Activated CD4-positive, alpha-beta T cell treated with anti-CD3 and anti-CD28 coated beads, Interleukin-2, amount 10 ng/mL, durations not matched to agents 7 days and 5 days (primary cell): Measurements from ENCODE around the gene TPM2. TPM values are rescaled to one million over a fixed set of nuclear protein-coding genes. Genes with fewer than 3 reads are reported as not detected.
A peak's percentile ranks its signal among the peaks of the same experiment; 100 is the strongest.

Source experiments
- CTCF ChIA-PET: fragments of 350-600 bp; sonication (Branson Sonifier 250); formaldehyde crosslinking; loops from one replicate; lab custom pipeline; 2021; ENCODE audit warnings: antibody characterized with exemption; lab: Charles Lee
- POLR2A ChIA-PET: fragments of 350-600 bp; sonication (Branson Sonifier 250); formaldehyde crosslinking; loops from one replicate; lab custom pipeline; 2021; ENCODE audit warnings: antibody characterized with exemption; lab: Charles Lee
- DNase-seq: peaks from one replicate; pipeline ENCODE4 v3.0.0-alpha.2; 2020
- H3K27ac Mint-ChIP-seq: one replicate; pipeline ENCODE4 v1.8.0; 2021; ENCODE audit warnings: mild to moderate bottlenecking, moderate library complexity, mixed read lengths
- H3K27me3 Mint-ChIP-seq: one replicate; pipeline ENCODE4 v1.8.0; 2021; ENCODE audit warnings: mixed read lengths
- H3K36me3 Mint-ChIP-seq: one replicate; pipeline ENCODE4 v1.8.0; 2021; ENCODE audit warnings: low read depth, mixed read lengths
- H3K4me1 Mint-ChIP-seq: one replicate; pipeline ENCODE4 v1.8.0; 2021; ENCODE audit warnings: mixed read lengths
- H3K4me3 Mint-ChIP-seq: one replicate; pipeline ENCODE4 v1.8.0; 2021; ENCODE audit warnings: mild to moderate bottlenecking, moderate library complexity, mixed read lengths
- H3K9me3 Mint-ChIP-seq: one replicate; pipeline ENCODE4 v1.8.0; 2021; ENCODE audit warnings: mixed read lengths
- total RNA-seq, 2 experiments: library from RNA; stranded (reverse); gene quantifications; one replicate each; pipeline ENCODE4 v1.2.3, GENCODE V29; 2021

The TPM2 gene
- total RNA-seq, 2 experiments from 2014 or later, result 13.1 to 13.4 TPM

GRCh38 chr9:35680331-35681105 lies 9.2 kb downstream of the TPM2 start:
- CTCF ChIA-PET, result interaction anchor here (0.6 to 2.5 kb wide), 8 partner anchors 8 to 267 kb away, joined by 3 to 8 read pairs (median 4); partner anchors contain the start of genes ARHGEF39, CCDC107 and RMRP
- no peak overlapping the region for H3K4me3 Mint-ChIP-seq
- no peaks in the 10 kb centered on the region for H3K36me3 Mint-ChIP-seq
- POLR2A ChIA-PET, result no interaction called here
- DNase-seq, result no peak
- peak overlapping the region; percentile 41 for H3K27ac Mint-ChIP-seq
- H3K4me1 Mint-ChIP-seq, result peaks cover 9% of the 10 kb centered on the region
- H3K9me3 Mint-ChIP-seq, result no peaks in the 10 kb centered on the region
- H3K27me3 Mint-ChIP-seq, result peaks cover 11% of the 10 kb centered on the region

GRCh38 chr9:35679766-35680330 lies 9.9 kb downstream of the TPM2 start:
- no peak for DNase-seq
- Mint-ChIP-seq H3K27ac (peak overlapping the region; percentile 41), H3K27me3 (peaks cover 11% of the 10 kb centered on the region), H3K36me3 (no peaks in the 10 kb centered on the region), H3K9me3 (no peaks in the 10 kb centered on the region), H3K4me1 (peaks cover 11% of the 10 kb centered on the region), H3K4me3 (no peak overlapping the region)
- ChIA-PET POLR2A (no interaction called here), CTCF (interaction anchor here (0.7 to 2.5 kb wide), 8 partner anchors 9 to 32 kb away, joined by 3 to 8 read pairs (median 4); partner anchors contain the start of genes ARHGEF39, CCDC107 and RMRP)

GRCh38 chr9:35679091-35679490 lies 10.6 kb downstream of the TPM2 start:
- Mint-ChIP-seq H3K4me1 (peaks cover 15% of the 10 kb centered on the region), H3K9me3 (no peaks in the 10 kb centered on the region), H3K4me3 (no peak overlapping the region), H3K27ac (no peak overlapping the region), H3K36me3 (peaks cover 4% of the 10 kb centered on the region), H3K27me3 (peaks cover 18% of the 10 kb centered on the region)
- ChIA-PET CTCF (interaction anchor here (1.1 to 2.5 kb wide), 4 partner anchors 9 to 31 kb away, joined by 4 to 8 read pairs (median 7); partner anchors contain the start of genes ARHGEF39, CCDC107 and RMRP), POLR2A (no interaction called here)
- no peak for DNase-seq

GRCh38 chr9:35675732-35676392 lies 13.9 kb downstream of the TPM2 start:
- POLR2A ChIA-PET, result no interaction called here
- Mint-ChIP-seq H3K36me3 (peaks cover 4% of the 10 kb centered on the region), H3K4me1 (peaks cover 14% of the 10 kb centered on the region), H3K27me3 (peaks cover 28% of the 10 kb centered on the region), H3K4me3 (no peak overlapping the region), H3K9me3 (no peaks in the 10 kb centered on the region), H3K27ac (no peak overlapping the region)
- no peak for DNase-seq
- CTCF ChIA-PET, result interaction anchor here (0.7 to 2.6 kb wide), 7 partner anchors 11 to 207 kb away, joined by 3 to 12 read pairs (median 3); partner anchors contain the start of genes ARHGEF39, CREB3 and TLN1

- Mint-ChIP-seq H3K36me3 (peaks cover 4% of the 10 kb centered on the region), H3K4me1 (peaks cover 14% of the 10 kb centered on the region), H3K9me3 (no peaks in the 10 kb centered on the region), H3K4me3 (no peak overlapping the region), H3K27me3 (peaks cover 28% of the 10 kb centered on the region), H3K27ac (no peak overlapping the region)
- CTCF ChIA-PET, result interaction anchor here (0.7 to 2.4 kb wide), 6 partner anchors 10 to 207 kb away, joined by 3 to 12 read pairs (median 3); partner anchors contain the start of gene ARHGEF39
- POLR2A ChIA-PET, result no interaction called here
- DNase-seq, result no peak
Measured at GRCh38 chr9:35675204-35675603, 14.5 kb downstream of the TPM2 start.

GRCh38 chr9:35674025-35674361 lies 15.7 kb downstream of the TPM2 start:
- no peaks in the 10 kb centered on the region for H3K9me3 Mint-ChIP-seq
- H3K4me3 Mint-ChIP-seq, result no peak overlapping the region
- no peak overlapping the region for H3K27ac Mint-ChIP-seq
- CTCF ChIA-PET, result interaction anchor here (0.8 to 2.4 kb wide), 3 partner anchors 9 to 23 kb away, joined by 3 to 12 read pairs (median 5); partner anchors contain the start of gene ARHGEF39
- peaks cover 28% of the 10 kb centered on the region for H3K27me3 Mint-ChIP-seq
- no peak for DNase-seq
- H3K36me3 Mint-ChIP-seq, result peaks cover 4% of the 10 kb centered on the region
- peaks cover 14% of the 10 kb centered on the region for H3K4me1 Mint-ChIP-seq
- POLR2A ChIA-PET, result no interaction called here

GRCh38 chr9:35673132-35674024 lies 16.3 kb downstream of the TPM2 start, which contains the start of gene CA9:
CA9 (plus strand) TSS chr9:35673928; CDS start chr9:35673960, 32 bp downstream.
- peaks cover 4% of the 10 kb centered on the region for H3K36me3 Mint-ChIP-seq
- H3K27me3 Mint-ChIP-seq, result peaks cover 28% of the 10 kb centered on the region
- ChIA-PET POLR2A (no interaction called here), CTCF (interaction anchor here (0.7 to 1.6 kb wide), 4 partner anchors 8 to 54 kb away, joined by 3 to 5 read pairs (median 3); partner anchors contain the start of gene ARHGEF39)
- H3K4me3 Mint-ChIP-seq, result no peak within 1 kb of the TSS
- H3K9me3 Mint-ChIP-seq, result no peaks in the 10 kb centered on the region
- no peak for DNase-seq
- H3K4me1 Mint-ChIP-seq, result peaks cover 14% of the 10 kb centered on the region
- H3K27ac Mint-ChIP-seq, result no peak within 1 kb of the TSS

- no peak for DNase-seq
- Mint-ChIP-seq H3K27me3 (peaks cover 15% of the 10 kb centered on the region), H3K36me3 (peaks cover 2% of the 10 kb centered on the region), H3K9me3 (peaks cover 4% of the 10 kb centered on the region), H3K27ac (no peak overlapping the region), H3K4me1 (peaks cover 21% of the 10 kb centered on the region), H3K4me3 (no peak overlapping the region)
- ChIA-PET POLR2A (interaction anchor here (1.0 kb wide), 1 partner anchor 8 kb away, joined by 4 read pairs; no protein-coding TSS in a partner anchor), CTCF (interaction anchor here (0.9 to 3.3 kb wide), 8 partner anchors 10 to 152 kb away, joined by 3 to 13 read pairs (median 4); partner anchors contain the start of genes CCDC107 and RMRP)
Measured at GRCh38 chr9:35669331-35670145, 20.2 kb downstream of the TPM2 start.

- peaks cover 34% of the 10 kb centered on the region for H3K4me1 Mint-ChIP-seq
- peaks cover 4% of the 10 kb centered on the region for H3K9me3 Mint-ChIP-seq
- peaks cover 4% of the 10 kb centered on the region for H3K27me3 Mint-ChIP-seq
- DNase-seq, result no peak
- H3K36me3 Mint-ChIP-seq, result peaks cover 3% of the 10 kb centered on the region
- no peak overlapping the region for H3K27ac Mint-ChIP-seq
- CTCF ChIA-PET, result interaction anchor here (0.6 to 1.0 kb wide), 2 partner anchors 63 to 1650 kb away, joined by 3 read pairs; no protein-coding TSS in a partner anchor
- no peak overlapping the region for H3K4me3 Mint-ChIP-seq
- POLR2A ChIA-PET, result no interaction called here
Measured at GRCh38 chr9:35667939-35668338, 21.8 kb downstream of the TPM2 start.

GRCh38 chr9:35666549-35666948 lies 23.2 kb downstream of the TPM2 start:
- Mint-ChIP-seq H3K4me3 (peak overlapping the region; percentile 85), H3K27me3 (no peaks in the 10 kb centered on the region), H3K36me3 (peaks cover 17% of the 10 kb centered on the region), H3K27ac (no peak overlapping the region), H3K9me3 (peaks cover 4% of the 10 kb centered on the region), H3K4me1 (peaks cover 48% of the 10 kb centered on the region)
- ChIA-PET CTCF (interaction anchor here (2.9 to 7.2 kb wide), 2 partner anchors 9 to 18 kb away, joined by 12 to 74 read pairs; partner anchors contain the start of gene SIT1), POLR2A (no interaction called here)
- no peak for DNase-seq

- peaks cover 52% of the 10 kb centered on the region for H3K4me1 Mint-ChIP-seq
- peak overlapping the region; percentile 68 for H3K27ac Mint-ChIP-seq
- ChIA-PET POLR2A (interaction anchor here (0.6 kb wide), 1 partner anchor 62 kb away, joined by 3 read pairs; no protein-coding TSS in a partner anchor), CTCF (interaction anchor here (0.6 to 7.2 kb wide), 10 partner anchors 7 to 1770 kb away, joined by 3 to 74 read pairs (median 4); partner anchors contain the start of genes CA9, SIT1 and TPM2)
- peak overlapping the region; percentile 85 for H3K4me3 Mint-ChIP-seq
- H3K9me3 Mint-ChIP-seq, result peaks cover 4% of the 10 kb centered on the region
- H3K36me3 Mint-ChIP-seq, result peaks cover 19% of the 10 kb centered on the region
- DNase-seq, result no peak
- H3K27me3 Mint-ChIP-seq, result no peaks in the 10 kb centered on the region
Measured at GRCh38 chr9:35666045-35666444, 23.7 kb downstream of the TPM2 start.
